ENCODE results near the gene CDH23.

The CDH23 gene

GRCh38 chr10:71671994-71672946 lies 275.6 kb downstream of the CDH23 start:
- DNase-seq: no peak

- no peak for DNase-seq
Measured at GRCh38 chr10:71675295-71675970, 278.7 kb downstream of the CDH23 start.

GRCh38 chr10:71677261-71677660 lies 280.5 kb downstream of the CDH23 start:
- no peak for DNase-seq

DNA sequence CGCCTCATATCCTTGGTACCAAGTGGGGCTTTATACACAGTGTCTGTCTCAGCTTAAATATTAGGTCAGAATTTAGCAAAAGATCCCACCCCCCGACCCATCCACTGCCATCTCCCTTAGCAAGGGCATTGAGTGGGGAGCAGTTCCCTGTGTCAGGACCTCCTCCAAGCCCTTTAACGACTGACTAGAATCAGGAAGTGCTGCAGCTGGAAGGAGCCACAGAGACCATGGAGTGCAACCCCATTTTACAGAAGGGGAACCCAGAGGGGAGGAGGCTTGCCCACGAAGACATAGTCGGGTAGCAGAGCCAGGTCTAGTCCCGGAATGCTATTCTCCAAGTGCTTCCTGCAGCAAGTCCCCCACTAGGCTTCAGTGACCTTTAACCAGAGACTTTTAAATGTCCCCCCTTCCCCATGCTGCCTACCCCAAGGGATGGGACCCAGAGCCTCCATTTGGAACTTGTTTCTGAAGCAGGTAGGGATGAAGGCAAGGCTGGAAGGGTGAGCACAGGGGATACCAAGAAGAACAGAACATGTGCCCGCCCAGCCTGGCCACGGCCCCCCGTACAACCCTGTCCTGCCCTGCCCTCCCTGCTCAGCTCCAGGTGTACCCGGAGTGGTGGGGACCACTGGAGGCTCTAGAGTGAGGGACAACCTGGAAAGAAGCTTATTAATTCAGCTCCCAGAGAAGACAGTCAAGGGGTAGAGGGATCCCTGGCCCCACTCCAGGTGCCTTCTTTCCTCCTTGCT lies 281.5 kb downstream of the CDH23 start:
- DNase-seq: no peak

- DNase-seq: no peak
Measured at GRCh38 chr10:71679425-71679824, 282.7 kb downstream of the CDH23 start.

GRCh38 chr10:71681977-71682376 lies 285.3 kb downstream of the CDH23 start:
- no peak for DNase-seq

- DNase-seq: no peak
Measured at GRCh38 chr10:71683301-71683700, 286.6 kb downstream of the CDH23 start.

DNA sequence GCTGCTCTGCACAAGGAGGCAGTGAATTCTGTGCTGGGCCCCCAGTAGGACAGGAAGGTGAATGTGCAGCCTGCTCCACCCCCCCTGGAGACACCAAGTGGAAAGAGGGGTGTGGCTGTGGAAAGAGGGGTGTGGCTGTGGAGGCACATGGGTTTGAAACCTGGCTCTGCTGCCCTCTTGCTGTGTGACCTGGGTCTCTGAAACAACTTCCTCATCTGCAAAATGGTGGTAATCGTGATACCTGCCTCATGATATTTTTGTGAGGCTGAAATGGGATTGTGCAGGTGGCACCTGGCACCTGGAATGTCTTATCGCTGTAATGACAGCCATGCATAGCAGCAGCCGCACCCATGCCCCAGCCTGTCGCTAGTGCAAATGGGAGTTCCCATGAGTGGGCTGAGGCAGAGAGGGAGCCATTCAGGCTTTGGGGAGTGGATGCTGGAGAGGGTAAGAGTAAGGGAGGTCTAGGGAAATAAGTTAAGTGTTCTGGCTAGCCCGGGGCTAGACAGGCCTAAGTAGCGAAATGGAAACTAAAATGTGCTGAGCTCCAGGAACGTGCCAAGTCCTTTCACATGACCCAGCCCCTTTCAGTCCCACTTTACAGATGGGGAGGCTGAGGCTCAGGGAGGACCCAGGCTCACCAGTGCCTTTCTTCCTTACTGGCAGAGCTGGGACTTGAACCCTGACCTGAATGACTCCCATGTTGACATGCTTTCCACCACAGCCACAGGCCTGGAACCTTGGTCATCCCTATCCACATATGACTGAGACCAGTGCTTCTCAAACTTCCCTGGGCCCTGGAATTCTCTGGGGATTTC lies 287.8 kb downstream of the CDH23 start:
- DNase-seq: no peak

- DNase-seq: no peak
Measured at GRCh38 chr10:71685554-71686232, 289.0 kb downstream of the CDH23 start.

GRCh38 chr10:71687077-71687476 lies 290.4 kb downstream of the CDH23 start:
- DNase-seq: no peak

DNA sequence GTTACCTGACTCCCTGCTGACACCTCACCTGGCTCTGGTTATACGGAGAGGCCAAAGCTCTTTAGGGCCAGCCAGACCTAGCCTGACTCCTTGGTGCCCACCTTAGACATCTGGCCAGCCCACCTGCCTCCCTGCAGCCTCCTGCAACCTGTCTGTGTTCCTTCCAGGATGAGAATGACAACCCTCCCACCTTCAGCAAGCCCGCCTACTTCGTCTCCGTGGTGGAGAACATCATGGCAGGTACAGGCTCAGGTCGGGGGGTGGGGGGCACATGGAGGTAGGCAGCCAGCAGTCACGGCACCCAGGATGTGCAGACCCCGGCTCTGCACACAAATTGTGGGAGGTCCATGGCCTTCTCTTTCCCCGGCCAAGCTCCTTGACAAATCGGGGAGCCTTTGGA lies 290.8 kb downstream of the CDH23 start:
- no peak for DNase-seq

DNA sequence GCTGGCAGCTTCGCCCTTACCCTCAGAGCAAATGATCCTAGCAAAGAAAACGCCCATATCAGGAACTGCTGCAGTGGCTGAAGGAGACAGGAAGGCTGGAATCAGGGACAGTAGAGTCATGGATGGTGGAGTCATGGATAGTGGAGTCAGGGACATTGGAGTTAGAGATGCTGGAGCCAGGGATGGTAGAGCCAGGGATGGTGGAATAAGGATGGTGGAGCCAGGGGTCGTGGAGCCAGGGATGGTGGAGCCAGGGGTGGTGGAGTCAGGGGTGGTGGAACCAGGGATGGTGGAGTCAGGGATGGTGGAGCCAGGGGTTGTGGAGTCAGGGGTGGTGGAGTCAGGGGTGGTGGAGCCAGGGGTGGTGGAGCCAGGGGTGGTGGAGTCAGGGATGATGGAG lies 291.5 kb downstream of the CDH23 start:
- no peak for DNase-seq

DNA sequence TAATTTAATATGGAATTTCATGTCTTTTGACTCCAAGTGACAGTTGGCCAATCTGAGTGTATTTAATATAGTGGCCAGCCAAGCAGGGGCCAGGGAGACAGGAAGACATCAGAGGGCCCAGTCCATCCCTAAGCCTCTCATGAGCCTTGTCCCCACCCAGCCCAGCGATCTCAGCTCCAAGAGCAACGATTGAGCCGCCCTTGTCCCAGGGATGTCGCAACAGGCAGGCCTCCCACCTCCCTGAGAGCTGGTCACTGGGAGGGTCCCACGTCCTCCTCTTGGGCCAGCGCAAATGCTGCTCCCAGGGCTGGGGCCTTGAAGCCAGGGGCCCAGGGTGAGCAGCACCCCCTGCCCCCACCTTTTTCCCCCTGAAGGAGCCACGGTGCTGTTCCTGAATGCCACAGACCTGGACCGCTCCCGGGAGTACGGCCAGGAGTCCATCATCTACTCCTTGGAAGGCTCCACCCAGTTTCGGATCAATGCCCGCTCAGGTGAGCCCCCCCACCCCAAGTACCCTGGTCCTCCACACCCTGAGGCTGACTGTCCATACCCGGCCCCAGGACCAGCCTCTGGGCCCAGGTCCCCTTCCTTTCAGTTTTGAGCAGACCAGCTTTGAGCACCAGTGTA lies 293.5 kb downstream of the CDH23 start:
- DNase-seq: no peak

DNA sequence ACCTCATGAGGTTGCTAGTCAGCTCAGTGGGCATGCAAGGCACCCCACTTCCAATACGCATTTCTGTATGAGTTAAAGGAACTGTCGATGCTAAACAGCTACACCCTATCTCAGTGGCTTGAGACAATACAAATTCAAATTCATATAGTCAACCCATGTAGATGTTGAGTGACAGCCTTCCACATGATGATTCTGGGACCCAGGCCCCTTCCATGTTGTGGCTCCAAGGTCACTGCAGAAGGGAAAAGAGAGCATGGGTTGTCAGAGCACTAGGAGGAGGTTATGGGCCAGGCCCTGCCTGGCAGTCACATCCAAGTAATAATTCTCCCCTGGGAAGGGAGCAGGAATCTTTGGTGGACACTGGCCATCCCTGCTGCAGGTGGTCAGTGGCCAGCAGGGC lies 294.7 kb downstream of the CDH23 start:
- DNase-seq: no peak

DNA sequence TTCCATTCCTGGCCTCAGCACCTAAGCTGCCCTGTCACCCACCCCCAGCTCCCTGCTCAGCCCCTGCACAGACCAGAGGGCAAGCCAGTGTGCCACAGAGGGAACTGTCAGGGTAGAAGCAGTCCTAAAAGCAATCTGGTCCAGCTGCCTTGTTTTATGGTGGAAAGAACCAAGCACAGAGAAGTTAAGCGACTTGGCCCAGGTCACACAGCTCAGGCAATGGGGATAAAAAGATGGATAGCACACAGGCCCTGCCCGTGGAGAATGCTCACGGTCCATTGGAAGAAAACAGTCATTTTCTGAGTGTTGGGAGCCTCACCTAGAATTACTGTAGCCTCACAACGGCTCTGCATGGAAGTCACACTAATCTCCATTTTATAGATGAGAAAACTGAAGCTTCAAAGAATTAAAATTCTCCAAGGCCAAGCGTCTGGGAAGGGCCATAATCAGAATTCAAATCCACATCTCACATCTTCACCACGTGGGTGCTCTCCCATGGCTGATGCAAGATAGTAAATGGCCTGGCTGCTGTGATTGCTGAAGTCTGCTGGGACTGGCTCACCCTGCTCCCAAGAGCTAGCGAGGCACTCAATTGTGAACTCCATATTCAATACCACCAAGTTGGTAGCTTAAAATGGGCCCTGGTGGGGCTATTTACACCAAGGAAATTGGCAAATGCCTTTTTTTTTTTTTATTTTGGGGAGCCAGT lies 296.0 kb downstream of the CDH23 start:
- no peak for DNase-seq

- DNase-seq: no peak
Measured at GRCh38 chr10:71693377-71693776, 296.7 kb downstream of the CDH23 start.

DNA sequence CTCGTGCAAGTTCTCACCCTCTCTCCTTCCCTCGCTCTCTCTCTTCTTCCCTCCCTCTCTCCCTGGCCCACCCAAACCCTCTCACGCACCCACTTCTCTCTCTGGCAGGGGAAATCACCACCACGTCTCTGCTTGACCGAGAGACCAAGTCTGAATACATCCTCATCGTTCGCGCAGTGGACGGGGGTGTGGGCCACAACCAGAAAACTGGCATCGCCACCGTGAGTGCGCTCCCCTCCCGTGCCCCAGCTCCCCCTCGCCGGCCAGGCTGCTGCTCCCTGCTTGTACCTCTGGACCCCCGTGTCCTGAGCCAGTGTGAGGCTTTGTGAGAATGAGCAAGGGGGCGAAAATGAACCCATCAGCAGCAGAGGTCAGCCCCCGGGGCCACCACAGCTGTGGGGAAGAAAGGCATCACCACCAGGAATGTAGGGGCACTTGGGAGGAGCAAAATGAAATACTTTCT lies 297.4 kb downstream of the CDH23 start:
- DNase-seq: no peak

DNA sequence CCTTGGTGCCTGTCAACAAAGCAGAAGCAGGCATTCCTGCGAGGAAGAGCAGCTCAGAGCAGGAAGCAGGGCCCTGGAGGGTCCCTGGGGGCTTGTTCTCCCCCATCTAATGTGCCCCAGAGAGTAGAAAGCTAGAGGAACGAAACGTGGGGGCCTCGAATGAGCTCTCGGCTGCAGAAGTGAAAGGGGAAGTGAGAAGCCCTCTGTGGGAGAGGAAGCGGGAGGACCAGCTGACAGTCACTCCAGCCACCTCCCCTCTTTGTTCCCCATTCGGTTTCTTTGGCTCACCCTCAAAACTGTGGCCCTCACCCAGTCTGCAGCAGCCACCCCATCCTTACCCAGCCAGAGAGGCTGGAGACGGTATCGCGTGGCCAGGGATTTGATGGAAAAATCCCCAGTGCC lies 297.8 kb downstream of the CDH23 start:
- DNase-seq: no peak

GRCh38 chr10:71695502-71696476 lies 299.1 kb downstream of the CDH23 start:
- DNase-seq: no peak

Data from effector CD8-positive, alpha-beta T cell (primary cell).